Neural cell (in vitro differentiated cells): ENCODE results near the gene AGPAT3. TPM values are rescaled to one million over a fixed set of nuclear protein-coding genes. Genes with fewer than 3 reads are reported as not detected.

ENCODE experiments used
- H2AFZ ChIP-seq: fragments of 200-600, 300-800 bp; sonication (generic), shearing (Covaris generic); 2 replicates; pipeline ENCODE4 v1.6.0; 2014; ENCODE audit warnings: low read depth, mild to moderate bottlenecking, antibody characterized with exemption, low read length, moderate library complexity
- H3F3A ChIP-seq: fragments of 200-600 bp; shearing (Covaris generic); 2 replicates; pipeline ENCODE4 v1.6.1; 2016; ENCODE audit warnings: mild to moderate bottlenecking, moderate library complexity, mixed read lengths, antibody characterized with exemption, low read length; ENCODE audit not compliant: insufficient read depth, poor library complexity, severe bottlenecking
- H3K27ac ChIP-seq: fragments of 200-600, 300-800 bp; sonication (generic), shearing (Covaris generic); 2 replicates; pipeline ENCODE4 v1.5.1; 2014; ENCODE audit warnings: mild to moderate bottlenecking, low read length, moderate library complexity
- H3K27me3 ChIP-seq: fragments of 300-800, 200-600 bp; sonication (generic), shearing (Covaris generic); 2 replicates; pipeline ENCODE4 v1.6.0; 2014; ENCODE audit warnings: mild to moderate bottlenecking, low read depth, low read length, moderate library complexity; ENCODE audit not compliant: insufficient read depth
- H3K36me3 ChIP-seq: fragments of 300-800, 200-600 bp; sonication (generic), shearing (Covaris generic); 2 replicates; pipeline ENCODE4 v1.5.1; 2014; ENCODE audit warnings: mild to moderate bottlenecking, antibody characterized with exemption, low read length, moderate library complexity; ENCODE audit not compliant: insufficient read depth
- H3K4me2 ChIP-seq: fragments of 300-800, 200-600 bp; sonication (generic), shearing (Covaris generic); 2 replicates; pipeline ENCODE4 v1.6.0; 2014; ENCODE audit warnings: mild to moderate bottlenecking, low read length
- H3K4me3 ChIP-seq: fragments of 300-800, 200-600 bp; sonication (generic), shearing (Covaris generic); 2 replicates; pipeline ENCODE4 v1.5.1; 2014; ENCODE audit warnings: mild to moderate bottlenecking, low read length, moderate library complexity
- H3K79me2 ChIP-seq: fragments of 200-600 bp; shearing (Covaris generic); replicated peaks from 2 replicates; pipeline ENCODE4 v1.6.0; 2014; ENCODE audit warnings: mild to moderate bottlenecking, low read length, moderate library complexity; ENCODE audit not compliant: insufficient read depth
- H3K9ac ChIP-seq: fragments of 300-800, 200-600 bp; sonication (generic), shearing (Covaris generic); 2 replicates; pipeline ENCODE4 v1.6.1; 2016; ENCODE audit warnings: mild to moderate bottlenecking, low read length, mixed read lengths
- H3K9me2 ChIP-seq: fragments of 200-600 bp; shearing (Covaris generic); 2 replicates; pipeline ENCODE4 v1.6.1; 2016; ENCODE audit warnings: mild to moderate bottlenecking, low read length, mixed read lengths; ENCODE audit not compliant: insufficient read depth
- H3K9me3 ChIP-seq: fragments of 200-600, 300-800 bp; sonication (generic), shearing (Covaris generic); 2 replicates; pipeline ENCODE4 v1.6.1; 2016; ENCODE audit warnings: mild to moderate bottlenecking, mixed run types, low read length, moderate library complexity, mixed read lengths
- H4K20me1 ChIP-seq: fragments of 200-600 bp; shearing (Covaris generic); 2 replicates; pipeline ENCODE4 v1.6.1; 2016; ENCODE audit warnings: mild to moderate bottlenecking, mixed run types; ENCODE audit not compliant: insufficient read depth
- EP300 ChIP-seq: fragments of 450-650 bp; conservative IDR thresholded peaks from 2 replicates; pipeline ENCODE4 v1.6.1; 2014; ENCODE audit warnings: antibody characterized with exemption, mild to moderate bottlenecking, moderate library complexity; ENCODE audit not compliant: poor library complexity, severe bottlenecking
- EZH2 ChIP-seq: fragments of 200-600, 300-800 bp; shearing (Covaris generic), sonication (generic); IDR thresholded peaks from 2 replicates; pipeline ENCODE4 v1.6.1; 2014; ENCODE audit warnings: antibody characterized with exemption, low read length, borderline replicate concordance, mild to moderate bottlenecking; ENCODE audit not compliant: insufficient read depth, poor library complexity, severe bottlenecking
- MXI1 ChIP-seq: fragments of 450-650 bp; conservative IDR thresholded peaks from 2 replicates; pipeline ENCODE4 v1.6.1; 2014; ENCODE audit warnings: antibody characterized with exemption, mild to moderate bottlenecking; ENCODE audit not compliant: poor library complexity, severe bottlenecking
- POLR2AphosphoS5 ChIP-seq: IDR thresholded peaks from 2 replicates; pipeline ENCODE4 v1.6.1; 2012
- RAD21 ChIP-seq: fragments of 450-650 bp; conservative IDR thresholded peaks from 2 replicates; pipeline ENCODE4 v1.6.1; 2014; ENCODE audit warnings: antibody characterized with exemption, mild to moderate bottlenecking, moderate library complexity
- SMC3 ChIP-seq: fragments of 450-650 bp; conservative IDR thresholded peaks from 2 replicates; pipeline ENCODE4 v1.6.1; 2014; ENCODE audit warnings: antibody characterized with exemption, mild to moderate bottlenecking, moderate library complexity; ENCODE audit not compliant: poor library complexity
- TAF1 ChIP-seq: IDR thresholded peaks from 2 replicates; pipeline ENCODE4 v1.6.1; 2012; ENCODE audit warnings: low read depth
- polyA plus RNA-seq: library from polyadenylated mRNA; depleted of rRNA; stranded (reverse); fragments of >200 nt; gene quantifications from 2 replicates; pipeline ENCODE4 v1.2.3, GENCODE V29; 2014
- TF ChIP-seq, protein P1 (sequence below): fragments of 450-650 bp; IDR thresholded peaks from 2 replicates; pipeline ENCODE4 v1.5.1; 2014; ENCODE audit warnings: antibody characterized with exemption, mild to moderate bottlenecking, moderate library complexity; ENCODE audit not compliant: poor library complexity, severe bottlenecking
- TF ChIP-seq, protein P2 (sequence below): IDR thresholded peaks from 2 replicates; pipeline ENCODE4 v1.6.1; 2012; ENCODE audit warnings: borderline replicate concordance

The AGPAT3 gene
- polyA plus RNA-seq, 1 donor from 2014 or later, result 8.4 TPM

DNA sequence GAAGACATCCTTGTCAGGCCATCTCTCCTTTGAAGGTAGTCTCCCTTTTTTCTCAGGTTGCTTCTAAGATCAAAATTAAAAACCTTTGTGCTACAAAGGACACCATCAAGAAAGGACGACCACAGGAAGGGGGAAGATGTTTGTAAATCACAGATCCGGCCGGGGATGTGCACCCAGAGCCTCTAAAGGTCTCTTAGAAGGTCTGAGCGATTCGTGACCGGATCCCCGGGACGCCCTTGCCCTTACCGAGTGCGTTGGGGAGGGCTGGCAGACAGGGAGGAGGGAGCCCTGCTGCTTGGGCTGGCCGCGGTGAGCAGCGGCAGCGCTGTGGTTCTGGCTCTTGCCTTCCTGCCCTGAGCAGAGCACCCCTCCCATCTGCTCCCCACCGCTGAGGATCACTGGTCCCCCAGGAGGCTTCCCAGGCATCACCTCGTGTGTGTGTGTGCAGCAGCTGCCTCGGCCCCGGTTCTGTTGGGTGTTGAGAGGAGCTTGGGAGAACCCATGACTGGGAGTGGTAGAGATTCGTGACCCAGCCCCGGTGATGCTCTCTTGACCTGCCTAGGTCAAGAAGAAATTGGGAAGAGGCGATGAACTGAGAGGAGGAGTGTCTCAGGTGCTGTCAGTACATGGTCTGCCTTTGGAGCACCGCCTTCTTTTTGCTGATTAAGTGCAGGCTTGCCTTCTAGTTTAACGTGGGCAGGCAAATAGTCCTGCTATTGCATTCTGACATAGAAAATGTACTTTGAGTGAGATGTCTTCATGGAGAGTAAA lies 34.5 kb downstream of the AGPAT3 start:
- no peak for TF ChIP-seq TAF1
- TF ChIP-seq EP300, result no peak
- TF ChIP-seq SMC3, result no peak
- no peak for TF ChIP-seq EZH2
- no peak for TF ChIP-seq MXI1
- TF ChIP-seq, protein P1, sequence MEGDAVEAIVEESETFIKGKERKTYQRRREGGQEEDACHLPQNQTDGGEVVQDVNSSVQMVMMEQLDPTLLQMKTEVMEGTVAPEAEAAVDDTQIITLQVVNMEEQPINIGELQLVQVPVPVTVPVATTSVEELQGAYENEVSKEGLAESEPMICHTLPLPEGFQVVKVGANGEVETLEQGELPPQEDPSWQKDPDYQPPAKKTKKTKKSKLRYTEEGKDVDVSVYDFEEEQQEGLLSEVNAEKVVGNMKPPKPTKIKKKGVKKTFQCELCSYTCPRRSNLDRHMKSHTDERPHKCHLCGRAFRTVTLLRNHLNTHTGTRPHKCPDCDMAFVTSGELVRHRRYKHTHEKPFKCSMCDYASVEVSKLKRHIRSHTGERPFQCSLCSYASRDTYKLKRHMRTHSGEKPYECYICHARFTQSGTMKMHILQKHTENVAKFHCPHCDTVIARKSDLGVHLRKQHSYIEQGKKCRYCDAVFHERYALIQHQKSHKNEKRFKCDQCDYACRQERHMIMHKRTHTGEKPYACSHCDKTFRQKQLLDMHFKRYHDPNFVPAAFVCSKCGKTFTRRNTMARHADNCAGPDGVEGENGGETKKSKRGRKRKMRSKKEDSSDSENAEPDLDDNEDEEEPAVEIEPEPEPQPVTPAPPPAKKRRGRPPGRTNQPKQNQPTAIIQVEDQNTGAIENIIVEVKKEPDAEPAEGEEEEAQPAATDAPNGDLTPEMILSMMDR, result no peak
- Histone ChIP-seq H4K20me1 (no peaks in the 10 kb centered on the region), H3K79me2 (no peaks in the 10 kb centered on the region)

DNA sequence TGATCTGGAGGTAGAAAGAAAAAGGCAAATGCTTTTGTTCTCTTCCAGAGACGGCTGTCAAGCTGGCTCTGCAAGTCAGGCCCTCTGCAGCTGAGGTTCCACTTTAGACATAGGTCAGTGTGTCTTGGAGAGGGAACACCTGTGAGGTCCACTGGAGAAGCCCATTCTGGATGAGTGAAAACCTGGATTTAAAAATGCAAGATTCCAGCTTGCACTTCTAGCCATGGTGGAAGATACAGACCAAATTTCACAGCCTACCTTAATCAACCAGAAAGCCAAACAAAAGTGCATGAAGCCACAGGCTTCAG lies 35.0 kb downstream of the AGPAT3 start:
- H3K27me3 ChIP-seq, result no peaks in the 10 kb centered on the region
- H3K9me3 ChIP-seq, result no peaks in the 10 kb centered on the region
- no peak overlapping the region for H3K4me2 ChIP-seq
- no peaks in the 10 kb centered on the region for H4K20me1 ChIP-seq
- TF ChIP-seq, protein P2, sequence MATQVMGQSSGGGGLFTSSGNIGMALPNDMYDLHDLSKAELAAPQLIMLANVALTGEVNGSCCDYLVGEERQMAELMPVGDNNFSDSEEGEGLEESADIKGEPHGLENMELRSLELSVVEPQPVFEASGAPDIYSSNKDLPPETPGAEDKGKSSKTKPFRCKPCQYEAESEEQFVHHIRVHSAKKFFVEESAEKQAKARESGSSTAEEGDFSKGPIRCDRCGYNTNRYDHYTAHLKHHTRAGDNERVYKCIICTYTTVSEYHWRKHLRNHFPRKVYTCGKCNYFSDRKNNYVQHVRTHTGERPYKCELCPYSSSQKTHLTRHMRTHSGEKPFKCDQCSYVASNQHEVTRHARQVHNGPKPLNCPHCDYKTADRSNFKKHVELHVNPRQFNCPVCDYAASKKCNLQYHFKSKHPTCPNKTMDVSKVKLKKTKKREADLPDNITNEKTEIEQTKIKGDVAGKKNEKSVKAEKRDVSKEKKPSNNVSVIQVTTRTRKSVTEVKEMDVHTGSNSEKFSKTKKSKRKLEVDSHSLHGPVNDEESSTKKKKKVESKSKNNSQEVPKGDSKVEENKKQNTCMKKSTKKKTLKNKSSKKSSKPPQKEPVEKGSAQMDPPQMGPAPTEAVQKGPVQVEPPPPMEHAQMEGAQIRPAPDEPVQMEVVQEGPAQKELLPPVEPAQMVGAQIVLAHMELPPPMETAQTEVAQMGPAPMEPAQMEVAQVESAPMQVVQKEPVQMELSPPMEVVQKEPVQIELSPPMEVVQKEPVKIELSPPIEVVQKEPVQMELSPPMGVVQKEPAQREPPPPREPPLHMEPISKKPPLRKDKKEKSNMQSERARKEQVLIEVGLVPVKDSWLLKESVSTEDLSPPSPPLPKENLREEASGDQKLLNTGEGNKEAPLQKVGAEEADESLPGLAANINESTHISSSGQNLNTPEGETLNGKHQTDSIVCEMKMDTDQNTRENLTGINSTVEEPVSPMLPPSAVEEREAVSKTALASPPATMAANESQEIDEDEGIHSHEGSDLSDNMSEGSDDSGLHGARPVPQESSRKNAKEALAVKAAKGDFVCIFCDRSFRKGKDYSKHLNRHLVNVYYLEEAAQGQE, result no peak
- TF ChIP-seq MXI1 (no peak), EP300 (no peak), SMC3 (no peak), POLR2AphosphoS5 (no peak), EZH2 (no peak), TAF1 (no peak), RAD21 (no peak)
- TF ChIP-seq, protein P1, result no peak
- H3K9me2 ChIP-seq, result no peaks in the 10 kb centered on the region
- no peaks in the 10 kb centered on the region for H3K79me2 ChIP-seq
- no peak overlapping the region for H2AFZ ChIP-seq
- no peak overlapping the region for H3K27ac ChIP-seq
- no peaks in the 10 kb centered on the region for H3K36me3 ChIP-seq
- H3K9ac ChIP-seq, result no peak overlapping the region
- H3K4me3 ChIP-seq, result no peak overlapping the region
- H3F3A ChIP-seq, result no peaks in the 10 kb centered on the region

More for the DNA sequence above, 34.5 kb downstream of the AGPAT3 start:
- H3K9me2 ChIP-seq, result no peaks in the 10 kb centered on the region
- no peaks in the 10 kb centered on the region for H3K9me3 ChIP-seq
- H3K27ac ChIP-seq, result no peak overlapping the region
- H2AFZ ChIP-seq, result no peak overlapping the region
- H3K9ac ChIP-seq, result no peak overlapping the region
- H3K4me3 ChIP-seq, result no peak overlapping the region
- H3F3A ChIP-seq, result no peaks in the 10 kb centered on the region
- H3K27me3 ChIP-seq, result no peaks in the 10 kb centered on the region
- H3K4me2 ChIP-seq, result no peak overlapping the region
- H3K36me3 ChIP-seq, result no peaks in the 10 kb centered on the region
